Right cardiac atrium (tissue), 5 donors: ENCODE data around the gene ZFYVE28. TPM values are rescaled to one million over a fixed set of nuclear protein-coding genes. Genes with fewer than 3 reads are reported as not detected.

ENCODE experiments used
- ATAC-seq, 2 donors: fragments of 200-7000 bp; cut with Tn5 transposase; one replicate each; pipeline versions ENCODE4 v1.8.0 to v1.9.1; 2020; ENCODE audit warnings: moderate library complexity in 2 of 2, mild to moderate bottlenecking in 1 of 2
- DNase-seq, 3 donors: peaks; one replicate each; pipeline ENCODE4 v3.0.0-alpha.2; 2020
- H3K27ac ChIP-seq: one replicate; pipeline ENCODE4 v1.5.1; 2013; ENCODE audit warnings: mild to moderate bottlenecking, low read length, control low read depth, moderate library complexity
- H3K27me3 ChIP-seq: one replicate; pipeline ENCODE4 v1.6.1; 2013; ENCODE audit not compliant: control insufficient read depth, insufficient read depth
- H3K4me1 ChIP-seq: one replicate; pipeline ENCODE4 v1.6.1; 2013; ENCODE audit warnings: low read length; ENCODE audit not compliant: control insufficient read depth, insufficient read depth
- H3K4me3 ChIP-seq: one replicate; pipeline ENCODE4 v1.5.1; 2013; ENCODE audit warnings: low read length, control low read depth
- H3K9me3 ChIP-seq: one replicate; pipeline ENCODE4 v1.6.1; 2013; ENCODE audit warnings: low read length; ENCODE audit not compliant: control insufficient read depth
- WGBS: extraction: QIAGEN DNeasy Blood & Tissue Kit; methylation state at CpG from one replicate; pipeline ENCODE4 v1.1.7; 2013; 5-methylcytosine and 5-hydroxymethylcytosine counted together
- intact Hi-C, 4 donors: fragments of 100-400 bp; cut with DNase I; formaldehyde crosslinking; loops; one replicate each; pipeline versions ENCODE4 v1.11.0 to v1.14.0; 2022 to 2023
- polyA plus RNA-seq: library from polyadenylated mRNA; stranded (reverse); fragments of 200-250 nt; gene quantifications from one replicate; pipeline ENCODE4 v1.2.3, GENCODE V29; 2013
- total RNA-seq, 4 donors: library from RNA; stranded (reverse); fragmentation: NEBNext Ultra II Directional; extraction: Animal tissue kit (Norgen Biotek cat#: 25700); gene quantifications; one replicate each; pipeline ENCODE4 v1.2.1, GENCODE V29; 2021
- donor health status: healthy with polysubstance abuse.
- donor health status: DM: no; HTN: yes; CAD: no.
- donor health status: DM: no; HTN: no; CAD: no.
- donor health status: DM: no; HTN: yes; CAD: no; lungs with severe emphysema.
- donor health status: DM: yes; HTN: yes; CAD: no.

ZFYVE28 gene
- total and polyA plus RNA-seq, 5 donors = 3.5 to 5.9 (median 5.1) TPM

GRCh38 chr4:2445130-2445529, 26.7 kb upstream of the ZFYVE28 start:
- ATAC-seq (no peak), DNase-seq (peak in 1 of 3 donors; percentile 6)
- H3K27ac ChIP-seq = no peak overlapping the region
- H3K4me1 ChIP-seq = no peaks in the 10 kb centered on the region
- intact Hi-C loops = no loop called here
- no peaks in the 10 kb centered on the region for H3K9me3 ChIP-seq
- no peaks in the 10 kb centered on the region for H3K27me3 ChIP-seq
- H3K4me3 ChIP-seq = no peak overlapping the region
- WGBS = 95% methylated on average over 9 of the region's 9 CpGs

GRCh38 chr4:2443956-2444740, 25.7 kb upstream of the ZFYVE28 start:
- no peak overlapping the region for H3K4me3 ChIP-seq
- ATAC-seq (no peak), DNase-seq (peak in 1 of 3 donors; percentile 9)
- H3K4me1 ChIP-seq = no peaks in the 10 kb centered on the region
- 90% methylated on average over 7 of the region's 7 CpGs for WGBS
- H3K27me3 ChIP-seq = no peaks in the 10 kb centered on the region
- H3K9me3 ChIP-seq = no peaks in the 10 kb centered on the region
- intact Hi-C loops = no loop called here
- H3K27ac ChIP-seq = no peak overlapping the region

- no peaks in the 10 kb centered on the region for H3K4me1 ChIP-seq
- WGBS = 86% methylated on average over 20 of the region's 20 CpGs
- DNase-seq = peak in 1 of 3 donors; percentile 26
- no peaks in the 10 kb centered on the region for H3K9me3 ChIP-seq
- H3K27me3 ChIP-seq = no peaks in the 10 kb centered on the region
- no peak overlapping the region for H3K27ac ChIP-seq
- ATAC-seq = no peak
- intact Hi-C loops = no loop called here
- no peak overlapping the region for H3K4me3 ChIP-seq
These were observed 24.8 kb upstream of the ZFYVE28 start for GRCh38 chr4:2443061-2443730.

GRCh38 chr4:2442175-2442993, 23.9 kb upstream of the ZFYVE28 start:
- H3K9me3 ChIP-seq = no peaks in the 10 kb centered on the region
- H3K27me3 ChIP-seq = no peaks in the 10 kb centered on the region
- WGBS = 75% methylated on average over 20 of the region's 20 CpGs
- peak in 1 of 2 donors; percentile 7 for ATAC-seq
- peak in 1 of 3 donors; percentile 13 for DNase-seq
- intact Hi-C loops = no loop called here
- H3K4me3 ChIP-seq = no peak overlapping the region
- H3K4me1 ChIP-seq = no peaks in the 10 kb centered on the region
- no peak overlapping the region for H3K27ac ChIP-seq

- no peaks in the 10 kb centered on the region for H3K4me1 ChIP-seq
- intact Hi-C loops = no loop called here
- ATAC-seq = peak; percentile 56 to 63
- DNase-seq = peak; percentile 45 to 78 (median 76)
- H3K27me3 ChIP-seq = no peaks in the 10 kb centered on the region
- H3K27ac ChIP-seq = no peak overlapping the region
- no peaks in the 10 kb centered on the region for H3K9me3 ChIP-seq
- 42% methylated on average over 14 of the region's 14 CpGs for WGBS
- no peak overlapping the region for H3K4me3 ChIP-seq
These were observed 23.1 kb upstream of the ZFYVE28 start for GRCh38 chr4:2441393-2442174.

GRCh38 chr4:2438822-2439718, 20.6 kb upstream of the ZFYVE28 start:
- 74% methylated on average over 16 of the region's 16 CpGs for WGBS
- no peak overlapping the region for H3K27ac ChIP-seq
- H3K4me3 ChIP-seq = no peak overlapping the region
- no peaks in the 10 kb centered on the region for H3K27me3 ChIP-seq
- intact Hi-C loops = no loop called here
- no peaks in the 10 kb centered on the region for H3K4me1 ChIP-seq
- no peaks in the 10 kb centered on the region for H3K9me3 ChIP-seq
- ATAC-seq = no peak
- DNase-seq = peak; percentile 6 to 24 (median 8)

GRCh38 chr4:2437475-2438215, 19.2 kb upstream of the ZFYVE28 start:
- Histone ChIP-seq H3K4me3 (no peak overlapping the region), H3K4me1 (no peaks in the 10 kb centered on the region), H3K27ac (no peak overlapping the region), H3K9me3 (no peaks in the 10 kb centered on the region), H3K27me3 (no peaks in the 10 kb centered on the region)
- no peak for ATAC-seq
- DNase-seq = peak in 2 of 3 donors; percentile 22 to 38
- intact Hi-C loops = no loop called here
- 84% methylated on average over 25 of the region's 25 CpGs for WGBS

GRCh38 chr4:2436761-2437474, 18.5 kb upstream of the ZFYVE28 start:
- Histone ChIP-seq H3K27me3 (no peaks in the 10 kb centered on the region), H3K4me3 (no peak overlapping the region), H3K4me1 (no peaks in the 10 kb centered on the region), H3K9me3 (no peaks in the 10 kb centered on the region), H3K27ac (no peak overlapping the region)
- peak in 2 of 3 donors; percentile 31 to 35 for DNase-seq
- 81% methylated on average over 30 of the region's 30 CpGs for WGBS
- ATAC-seq = no peak
- intact Hi-C loops = no loop called here

GRCh38 chr4:2436301-2436700, 17.9 kb upstream of the ZFYVE28 start:
- intact Hi-C loops = no loop called here
- no peak for ATAC-seq

More at GRCh38 chr4:2436301-2436700, 17.9 kb upstream of the ZFYVE28 start:
- Histone ChIP-seq H3K27me3 (no peaks in the 10 kb centered on the region), H3K27ac (no peak overlapping the region), H3K4me3 (no peak overlapping the region), H3K9me3 (no peaks in the 10 kb centered on the region), H3K4me1 (no peaks in the 10 kb centered on the region)
- 54% methylated on average over 10 of the region's 10 CpGs for WGBS
- peak in 1 of 3 donors; percentile 12 for DNase-seq
